VCaP (cell line): ENCODE data around the gene PTPRT.
A peak's percentile ranks its signal among the peaks of the same experiment; 100 is the strongest.
"Not testable (repeated sequence)": the region's sequence is repeated elsewhere in the genome, so short reads cannot be mapped to it uniquely, and the experiment has no call there.

Source experiments
- H3K27ac ChIP-seq: fragments of 450-650 bp; 2 replicates; pipeline ENCODE4 v1.5.1; 2017
- CTCF ChIP-seq: fragments of 450-650 bp; conservative IDR thresholded peaks from 2 replicates; pipeline ENCODE4 v1.5.1; 2017; ENCODE audit warnings: mild to moderate bottlenecking, moderate library complexity

Gene PTPRT

GRCh38 chr20:42252116-42252515 lies 937.6 kb downstream of the PTPRT start:
- H3K27ac ChIP-seq = no peak overlapping the region
- TF ChIP-seq CTCF = no peak

- no peak overlapping the region for H3K27ac ChIP-seq
- no peak for TF ChIP-seq CTCF
These were observed 970.9 kb downstream of the PTPRT start for GRCh38 chr20:42218621-42219374.

GRCh38 chr20:42214074-42214473 lies 975.6 kb downstream of the PTPRT start:
- TF ChIP-seq CTCF = no peak
- no peak overlapping the region for H3K27ac ChIP-seq

GRCh38 chr20:42212391-42212790 lies 977.3 kb downstream of the PTPRT start:
- TF ChIP-seq CTCF = no peak
- H3K27ac ChIP-seq = no peak overlapping the region

GRCh38 chr20:42206557-42206956 lies 983.1 kb downstream of the PTPRT start:
- H3K27ac ChIP-seq = not testable (repeated sequence)

- peak; percentile 76 for TF ChIP-seq CTCF
- H3K27ac ChIP-seq = no peak overlapping the region
These were observed 985.5 kb downstream of the PTPRT start for GRCh38 chr20:42204109-42204660.

- TF ChIP-seq CTCF = no peak
- H3K27ac ChIP-seq = no peak overlapping the region
These were observed 992.1 kb downstream of the PTPRT start for GRCh38 chr20:42197599-42197998.

- H3K27ac ChIP-seq = no peak overlapping the region
- TF ChIP-seq CTCF = no peak
These were observed 996.6 kb downstream of the PTPRT start for GRCh38 chr20:42193119-42193518.
